Loucy (cell line): ENCODE results near the gene CNDP1.

Experiments used
- H2AFZ ChIP-seq: fragments of 200-600 bp; sonication (generic); 2 replicates; pipeline ENCODE4 v1.6.0; 2016; ENCODE audit warnings: antibody characterized with exemption, mild to moderate bottlenecking, low read length, moderate library complexity
- H3F3A ChIP-seq: fragments of 200-600 bp; 2 replicates; pipeline ENCODE4 v1.6.0; 2016; ENCODE audit warnings: antibody characterized with exemption, low read depth, mild to moderate bottlenecking
- H3K27me3 ChIP-seq: fragments of 200-600 bp; sonication (generic); 2 replicates; pipeline ENCODE4 v1.6.1; 2014; ENCODE audit warnings: low read length, mild to moderate bottlenecking; ENCODE audit not compliant: insufficient read depth, poor library complexity, severe bottlenecking
- H3K36me3 ChIP-seq: fragments of 200-600 bp; sonication (generic); 2 replicates; pipeline ENCODE4 v1.6.1; 2016; ENCODE audit warnings: low read length; ENCODE audit not compliant: insufficient read depth
- H3K4me1 ChIP-seq: fragments of 200-600 bp; sonication (generic); 2 replicates; pipeline ENCODE4 v1.5.1; 2014; ENCODE audit warnings: low read length, mild to moderate bottlenecking; ENCODE audit not compliant: insufficient read depth, poor library complexity, severe bottlenecking
- H3K4me2 ChIP-seq: fragments of 200-600 bp; sonication (generic); 2 replicates; pipeline ENCODE4 v1.6.0; 2014; ENCODE audit warnings: antibody characterized with exemption, low read length, low read depth, mild to moderate bottlenecking; ENCODE audit not compliant: poor library complexity, severe bottlenecking
- H3K4me3 ChIP-seq: fragments of 200-600 bp; sonication (generic); 2 replicates; pipeline ENCODE4 v1.5.1; 2014; ENCODE audit warnings: low read length, mild to moderate bottlenecking, mixed read lengths; ENCODE audit not compliant: poor library complexity, severe bottlenecking
- H3K79me2 ChIP-seq: fragments of 200-600 bp; sonication (generic); 2 replicates; pipeline ENCODE4 v1.6.1; 2014; ENCODE audit warnings: low read length; ENCODE audit not compliant: insufficient read depth
- H3K9ac ChIP-seq: fragments of 200-600 bp; sonication (generic); 2 replicates; pipeline ENCODE4 v1.6.0; 2014; ENCODE audit warnings: mild to moderate bottlenecking, low read depth, low read length, moderate library complexity; ENCODE audit not compliant: poor library complexity, severe bottlenecking
- H3K9me2 ChIP-seq: fragments of 200-600 bp; sonication (generic); replicated peaks from 2 replicates; pipeline ENCODE4 v1.6.1; 2016; ENCODE audit warnings: low read depth, low read length, mixed read lengths
- H3K9me3 ChIP-seq: fragments of 200-600 bp; sonication (generic); 2 replicates; pipeline ENCODE4 v1.6.1; 2014; ENCODE audit warnings: mild to moderate bottlenecking, antibody characterized with exemption, low read length, low read depth; ENCODE audit not compliant: insufficient read depth
- H4K20me1 ChIP-seq: fragments of 200-600 bp; sonication (generic); 2 replicates; pipeline ENCODE4 v1.6.0; 2014; ENCODE audit warnings: antibody characterized with exemption, low read length, mild to moderate bottlenecking; ENCODE audit not compliant: insufficient read depth, poor library complexity, severe bottlenecking
- CTCF ChIP-seq: fragments of 200-600 bp; sonication (generic); conservative IDR thresholded peaks from 2 replicates; pipeline ENCODE4 v1.5.1; 2014; ENCODE audit warnings: mild to moderate bottlenecking, antibody characterized with exemption, low read length
- EZH2phosphoT487 ChIP-seq: fragments of 200-600 bp; IDR thresholded peaks from 2 replicates; pipeline ENCODE4 v1.6.1; 2018; ENCODE audit warnings: antibody characterized with exemption, mild to moderate bottlenecking, moderate library complexity, borderline replicate concordance

The CNDP1 gene

GRCh38 chr18:74604774-74605173, 70.5 kb downstream of the CNDP1 start:
- Histone ChIP-seq H3K4me3 (no peak overlapping the region), H2AFZ (no peak overlapping the region), H3K27me3 (no peaks in the 10 kb centered on the region), H4K20me1 (no peaks in the 10 kb centered on the region), H3K9ac (no peak overlapping the region), H3F3A (no peaks in the 10 kb centered on the region), H3K4me1 (no peaks in the 10 kb centered on the region), H3K9me3 (no peaks in the 10 kb centered on the region), H3K79me2 (peaks cover 38% of the 10 kb centered on the region; the same call in 1 of the 2 replicates), H3K4me2 (no peak overlapping the region), H3K9me2 (no peaks in the 10 kb centered on the region), H3K36me3 (no peaks in the 10 kb centered on the region)
- TF ChIP-seq CTCF (no peak), EZH2phosphoT487 (no peak)

GRCh38 chr18:74608681-74609080, 74.4 kb downstream of the CNDP1 start:
- H4K20me1 ChIP-seq = no peaks in the 10 kb centered on the region
- TF ChIP-seq EZH2phosphoT487 (no peak), CTCF (no peak)
- no peaks in the 10 kb centered on the region for H3K36me3 ChIP-seq
- H3K9me2 ChIP-seq = no peaks in the 10 kb centered on the region
- H3K4me2 ChIP-seq = no peak overlapping the region
- H2AFZ ChIP-seq = no peak overlapping the region
- no peaks in the 10 kb centered on the region for H3K4me1 ChIP-seq
- no peak overlapping the region for H3K4me3 ChIP-seq
- H3K27me3 ChIP-seq = no peaks in the 10 kb centered on the region
- H3K9me3 ChIP-seq = no peaks in the 10 kb centered on the region
- H3K9ac ChIP-seq = no peak overlapping the region
- no peaks in the 10 kb centered on the region for H3F3A ChIP-seq
- peaks cover 25% of the 10 kb centered on the region; the same call in 1 of the 2 replicates for H3K79me2 ChIP-seq

- Histone ChIP-seq H3K27me3 (no peaks in the 10 kb centered on the region), H4K20me1 (no peaks in the 10 kb centered on the region), H3K4me2 (no peak overlapping the region), H3K36me3 (no peaks in the 10 kb centered on the region), H3K79me2 (peaks cover 25% of the 10 kb centered on the region; the same call in 1 of the 2 replicates), H3K4me1 (no peaks in the 10 kb centered on the region), H3F3A (no peaks in the 10 kb centered on the region), H2AFZ (no peak overlapping the region), H3K9me3 (no peaks in the 10 kb centered on the region), H3K4me3 (no peak overlapping the region), H3K9me2 (no peaks in the 10 kb centered on the region), H3K9ac (no peak overlapping the region)
- TF ChIP-seq EZH2phosphoT487 (no peak), CTCF (no peak)
Observed at GRCh38 chr18:74609535-74609934, 75.2 kb downstream of the CNDP1 start.
